Measurements from ENCODE around the gene OR52E1. TPM values are rescaled to one million over a fixed set of nuclear protein-coding genes. Genes with fewer than 3 reads are reported as not detected.
"Not testable (repeated sequence)": the region's sequence is repeated elsewhere in the genome, so short reads cannot be mapped to it uniquely, and the experiment has no call there.

Gene OR52E1
- polyA plus RNA-seq (ENCODE audit: insufficient read length in 4 of 4) = not detected

DNA sequence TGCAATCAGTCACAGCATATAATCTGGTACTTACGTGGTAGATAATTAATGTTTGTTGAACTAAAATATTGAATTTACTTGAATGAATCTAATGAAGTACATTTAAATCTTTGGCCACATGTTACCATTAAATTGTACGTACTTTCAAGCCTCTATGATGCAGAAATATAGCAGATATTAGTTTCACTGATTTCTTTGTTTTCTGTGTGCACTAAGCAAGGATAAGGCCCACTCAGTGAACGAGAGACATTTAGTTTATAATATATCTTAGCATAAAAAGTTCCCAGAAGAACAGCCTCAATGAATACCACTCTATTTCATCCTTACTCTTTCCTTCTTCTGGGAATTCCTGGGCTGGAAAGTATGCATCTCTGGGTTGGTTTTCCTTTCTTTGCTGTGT, at the start of gene OR52E1:
OR52E1 (plus strand) TSS at position 301 of the 400 bp plus-strand sequence.
- no peak for DNase-seq (ENCODE audit: low read depth in 4 of 4, low spot score in 3 of 4)

GRCh38 chr11:5021996-5022395, 47.4 kb upstream of the OR52E1 start:
- no peak for DNase-seq (ENCODE audit: low read depth in 4 of 4, low spot score in 3 of 4)

DNA sequence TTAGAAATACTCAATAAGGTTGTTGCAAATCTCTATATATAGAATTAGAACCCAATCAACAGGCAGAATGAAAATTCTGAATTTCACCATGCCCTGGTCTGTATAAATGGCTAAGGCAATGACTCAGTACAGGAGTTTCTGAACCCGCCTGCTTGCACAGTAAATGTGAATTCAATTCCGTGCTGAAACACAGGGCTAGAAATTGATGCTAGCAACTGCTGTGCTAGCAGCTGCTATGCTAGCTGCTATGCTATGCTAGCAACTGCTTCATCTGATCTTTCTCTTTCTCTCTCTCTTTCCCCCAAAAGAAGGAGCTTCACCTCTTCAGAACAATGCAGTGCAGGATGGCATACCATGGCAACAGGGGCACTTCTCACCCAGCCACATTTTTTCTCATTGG, 32.7 kb upstream of the OR52E1 start:
- DNase-seq (ENCODE audit: low read depth in 4 of 4, low spot score in 3 of 4) = no peak

GRCh38 chr11:5037926-5038325, 31.4 kb upstream of the OR52E1 start:
- no peak for DNase-seq (ENCODE audit: low read depth in 4 of 4, low spot score in 3 of 4)

- DNase-seq (ENCODE audit: low read depth in 4 of 4, low spot score in 3 of 4) = no peak
These were observed 31.0 kb upstream of the OR52E1 start for GRCh38 chr11:5038341-5038740.

DNA sequence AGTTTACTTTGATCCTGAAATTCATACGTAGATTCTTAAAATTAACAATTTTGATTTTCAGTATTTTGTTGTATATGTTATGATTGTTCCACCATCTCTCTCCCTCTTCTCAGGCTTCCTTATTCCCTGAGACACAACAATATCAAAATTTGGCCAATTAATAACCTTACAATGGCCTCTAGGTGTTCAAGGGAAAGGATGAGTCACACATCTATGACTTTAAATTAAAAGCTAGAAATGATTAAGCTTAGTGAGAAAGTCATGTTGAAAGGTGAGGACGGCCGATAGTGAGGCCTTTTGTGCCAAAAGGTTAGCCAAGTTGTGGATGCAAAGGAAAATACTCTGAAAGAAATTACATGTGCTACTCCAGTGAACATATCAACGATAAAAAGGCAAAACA, 28.5 kb upstream of the OR52E1 start:
- DNase-seq (ENCODE audit: low read depth in 4 of 4, low spot score in 3 of 4) = no peak

GRCh38 chr11:5042091-5042490, 27.3 kb upstream of the OR52E1 start:
- no peak for DNase-seq (ENCODE audit: low read depth in 4 of 4, low spot score in 3 of 4)

- DNase-seq (ENCODE audit: low read depth in 4 of 4, low spot score in 3 of 4) = no peak
These were observed 26.0 kb upstream of the OR52E1 start for GRCh38 chr11:5043380-5043779.

DNA sequence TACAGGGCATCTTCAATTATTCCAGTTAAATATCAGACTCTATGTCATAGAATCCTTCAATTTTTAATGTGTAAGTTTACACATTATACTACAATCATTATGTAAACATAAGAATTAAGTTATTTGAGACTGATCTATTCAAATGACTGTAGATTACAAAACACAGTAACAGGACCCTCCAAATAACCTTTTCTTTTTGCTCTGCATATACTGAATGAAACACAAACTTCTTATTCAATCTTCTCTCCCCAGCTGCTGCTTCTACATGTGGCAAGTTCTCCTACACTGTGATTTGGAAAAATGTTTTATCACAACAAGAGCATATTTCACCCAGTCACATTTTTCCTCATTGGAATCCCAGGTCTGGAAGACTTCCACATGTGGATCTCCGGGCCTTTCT, 23.1 kb upstream of the OR52E1 start, which contains the start of gene OR52J3:
OR52J3 (plus strand) TSS at position 301 of the 400 bp plus-strand sequence; CDS start at position 301, 0 bp downstream.
- DNase-seq (ENCODE audit: low read depth in 4 of 4, low spot score in 3 of 4) = no peak

DNA sequence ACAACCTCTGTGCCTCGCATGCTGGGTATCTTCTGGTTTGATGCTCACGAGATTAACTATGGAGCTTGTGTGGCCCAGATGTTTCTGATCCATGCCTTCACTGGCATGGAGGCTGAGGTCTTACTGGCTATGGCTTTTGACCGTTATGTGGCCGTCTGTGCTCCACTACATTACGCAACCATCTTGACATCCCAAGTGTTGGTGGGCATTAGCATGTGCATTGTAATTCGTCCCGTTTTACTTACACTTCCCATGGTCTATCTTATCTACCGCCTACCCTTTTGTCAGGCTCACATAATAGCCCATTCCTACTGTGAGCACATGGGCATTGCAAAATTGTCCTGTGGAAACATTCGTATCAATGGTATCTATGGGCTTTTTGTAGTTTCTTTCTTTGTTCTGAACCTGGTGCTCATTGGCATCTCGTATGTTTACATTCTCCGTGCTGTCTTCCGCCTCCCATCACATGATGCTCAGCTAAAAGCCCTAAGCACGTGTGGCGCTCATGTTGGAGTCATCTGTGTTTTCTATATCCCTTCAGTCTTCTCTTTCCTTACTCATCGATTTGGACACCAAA, 22.5 kb upstream of the OR52E1 start:
- no peak for DNase-seq (ENCODE audit: low read depth in 4 of 4, low spot score in 3 of 4)

DNA sequence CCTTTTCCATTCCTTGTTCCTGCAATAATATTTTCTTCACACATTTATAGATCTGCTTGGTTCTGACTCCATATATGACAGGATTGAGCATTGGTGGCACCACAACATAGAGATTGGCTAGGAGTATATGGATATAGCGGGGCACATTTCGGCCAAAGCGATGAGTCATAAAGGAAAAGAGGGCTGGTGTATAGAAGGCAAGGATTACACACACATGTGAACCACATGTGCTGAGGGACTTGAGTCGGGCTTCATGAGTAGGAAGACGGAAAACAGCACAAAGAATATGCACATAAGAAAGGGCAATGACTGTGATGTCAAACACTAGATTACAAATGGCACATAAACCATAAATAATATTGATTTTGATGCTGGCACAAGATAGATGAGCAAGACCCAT, 10.7 kb upstream of the OR52E1 start:
- DNase-seq (ENCODE audit: low read depth in 4 of 4, low spot score in 3 of 4) = not testable (repeated sequence)

GRCh38 chr11:5059391-5059790, 10.0 kb upstream of the OR52E1 start, which contains the start of gene OR52E2:
TSS of gene OR52E2 (minus strand) at chr11:5059627. CDS start at chr11:5059627, 0 bp downstream.
- DNase-seq (ENCODE audit: low read depth in 4 of 4, low spot score in 3 of 4) = no peak

DNA sequence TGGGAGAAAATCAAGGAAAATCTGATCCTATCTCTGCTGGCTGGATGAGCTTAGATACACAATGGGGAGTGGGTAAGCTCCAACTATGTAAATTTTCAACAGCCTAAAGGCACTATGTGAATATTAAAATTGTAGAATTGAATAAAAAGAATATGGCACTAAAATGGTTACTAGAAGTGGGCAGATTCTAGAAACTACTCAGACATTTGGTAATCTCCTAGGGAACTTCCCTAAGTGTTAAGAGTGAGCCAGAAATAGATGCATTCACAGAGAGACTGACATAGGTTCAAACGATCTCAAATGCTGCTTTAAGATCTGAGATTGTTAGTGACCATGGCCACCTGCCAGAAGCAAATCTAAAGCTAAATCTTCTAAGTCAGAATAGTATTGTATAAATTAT, 4.3 kb upstream of the OR52E1 start:
- no peak for DNase-seq (ENCODE audit: low read depth in 4 of 4, low spot score in 3 of 4)

- no peak for DNase-seq (ENCODE audit: low read depth in 4 of 4, low spot score in 3 of 4)
These were observed 2.4 kb downstream of the OR52E1 start for GRCh38 chr11:5071799-5072198.

DNA sequence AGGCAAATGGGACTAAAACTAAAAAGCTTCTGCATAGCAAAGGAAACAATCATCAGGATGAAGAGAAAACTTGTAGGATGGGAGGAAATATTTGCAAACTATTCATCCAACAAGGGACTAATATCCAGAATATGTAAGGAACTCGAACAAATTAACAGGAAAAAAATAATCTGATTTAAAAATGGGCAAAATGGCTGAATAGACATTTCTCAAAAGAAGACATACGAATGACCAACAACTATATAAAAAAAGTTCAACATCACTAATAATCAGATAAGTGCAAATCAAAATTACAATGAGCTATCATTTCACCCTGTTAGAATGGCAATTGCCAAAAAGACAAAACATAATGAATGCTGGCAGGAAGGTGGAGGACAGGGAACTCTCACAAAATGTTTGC, 12.0 kb downstream of the OR52E1 start:
- no peak for DNase-seq (ENCODE audit: low read depth in 4 of 4, low spot score in 3 of 4)

- DNase-seq (ENCODE audit: low read depth in 4 of 4, low spot score in 3 of 4) = no peak
These were observed 14.2 kb downstream of the OR52E1 start for GRCh38 chr11:5083602-5084001.

- no peak for DNase-seq (ENCODE audit: low read depth in 4 of 4, low spot score in 3 of 4)
These were observed 19.2 kb downstream of the OR52E1 start for GRCh38 chr11:5088556-5088955.

DNA sequence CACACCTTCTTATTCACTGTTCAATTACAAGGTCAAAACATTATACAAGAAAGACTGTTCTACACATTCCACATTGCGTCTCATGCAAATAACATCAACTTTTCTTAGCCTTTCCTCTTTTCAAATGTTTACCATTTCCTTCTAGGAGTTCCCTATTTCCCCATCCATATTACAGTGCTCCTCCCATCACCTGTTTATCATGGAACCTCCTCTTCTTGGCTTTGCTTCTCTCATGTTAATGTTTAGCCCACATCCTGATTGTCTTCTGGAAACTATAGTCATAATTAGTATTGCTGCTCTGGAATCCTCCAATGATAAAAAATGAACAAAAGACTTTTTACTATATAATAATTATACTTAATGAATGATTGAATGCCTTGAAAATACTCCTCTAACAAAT, 21.3 kb downstream of the OR52E1 start:
- DNase-seq (ENCODE audit: low read depth in 4 of 4, low spot score in 3 of 4) = no peak

- no peak for DNase-seq (ENCODE audit: low read depth in 4 of 4, low spot score in 3 of 4)
These were observed 23.6 kb downstream of the OR52E1 start for GRCh38 chr11:5092821-5093585.

DNA sequence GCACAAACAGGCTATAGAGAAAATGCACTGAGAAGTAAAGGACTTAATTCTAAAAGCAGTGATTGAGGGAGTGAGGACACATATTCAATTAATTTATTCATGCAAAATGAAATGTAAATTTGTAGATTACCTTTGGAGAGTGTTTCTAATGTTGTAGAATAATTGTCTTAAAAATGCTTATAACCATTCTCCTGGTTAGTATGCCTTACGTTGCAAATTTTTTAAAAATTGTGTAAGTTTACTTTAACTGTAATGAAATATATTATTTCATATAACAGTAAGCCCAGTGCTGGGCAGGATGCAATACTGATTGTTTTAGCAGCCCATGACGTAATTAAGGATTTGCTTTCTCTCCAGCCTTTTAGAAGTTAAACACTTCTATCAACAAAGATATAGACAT, 26.6 kb downstream of the OR52E1 start:
- no peak for DNase-seq (ENCODE audit: low read depth in 4 of 4, low spot score in 3 of 4)

GRCh38 chr11:5102246-5102645, 32.9 kb downstream of the OR52E1 start:
- no peak for DNase-seq (ENCODE audit: low read depth in 4 of 4, low spot score in 3 of 4)

DNA sequence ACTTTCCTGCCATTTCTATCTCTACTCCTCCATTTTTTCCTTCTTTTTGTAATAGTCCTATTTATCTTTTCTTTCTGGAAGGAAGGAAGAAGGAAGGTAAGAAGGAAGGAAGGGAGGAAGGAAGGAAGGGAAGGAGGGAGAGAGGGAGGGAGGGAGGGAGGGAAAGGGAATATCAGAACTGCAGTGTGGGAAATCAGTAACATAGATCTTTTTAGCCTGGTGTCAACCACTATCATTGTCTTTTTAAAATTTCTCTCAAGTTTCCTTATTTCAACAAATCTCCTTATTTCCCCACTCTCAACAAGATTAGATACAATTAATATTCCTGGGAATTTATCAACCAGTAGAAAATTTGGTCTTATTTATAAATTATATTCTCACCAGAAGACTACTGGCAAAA, 33.7 kb downstream of the OR52E1 start:
- DNase-seq (ENCODE audit: low read depth in 4 of 4, low spot score in 3 of 4) = no peak
